ENCODE data around the gene ASGR1.
"Not testable (repeated sequence)": the region's sequence is repeated elsewhere in the genome, so short reads cannot be mapped to it uniquely, and the experiment has no call there.

DNA sequence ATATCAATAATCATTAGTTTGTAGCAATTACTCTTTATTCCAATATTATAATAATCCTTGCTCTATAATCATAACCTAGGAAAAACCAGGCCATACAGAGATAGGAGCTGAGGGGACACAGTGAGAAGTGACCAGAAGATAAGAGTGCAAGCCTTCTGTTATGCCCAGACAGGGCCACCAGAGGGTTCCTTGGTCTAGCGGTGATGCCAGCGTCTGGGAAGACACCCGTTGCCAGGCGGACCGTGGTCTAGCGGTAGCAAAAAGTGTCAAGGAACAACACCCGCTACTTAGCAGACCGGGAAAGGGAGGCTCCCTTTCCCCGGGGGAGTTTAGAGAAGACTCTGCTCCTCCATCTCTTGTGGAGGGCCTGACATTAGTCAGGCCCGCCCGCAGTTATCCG lies 52.8 kb downstream of the ASGR1 start:
- TF ChIP-seq, protein P1, sequence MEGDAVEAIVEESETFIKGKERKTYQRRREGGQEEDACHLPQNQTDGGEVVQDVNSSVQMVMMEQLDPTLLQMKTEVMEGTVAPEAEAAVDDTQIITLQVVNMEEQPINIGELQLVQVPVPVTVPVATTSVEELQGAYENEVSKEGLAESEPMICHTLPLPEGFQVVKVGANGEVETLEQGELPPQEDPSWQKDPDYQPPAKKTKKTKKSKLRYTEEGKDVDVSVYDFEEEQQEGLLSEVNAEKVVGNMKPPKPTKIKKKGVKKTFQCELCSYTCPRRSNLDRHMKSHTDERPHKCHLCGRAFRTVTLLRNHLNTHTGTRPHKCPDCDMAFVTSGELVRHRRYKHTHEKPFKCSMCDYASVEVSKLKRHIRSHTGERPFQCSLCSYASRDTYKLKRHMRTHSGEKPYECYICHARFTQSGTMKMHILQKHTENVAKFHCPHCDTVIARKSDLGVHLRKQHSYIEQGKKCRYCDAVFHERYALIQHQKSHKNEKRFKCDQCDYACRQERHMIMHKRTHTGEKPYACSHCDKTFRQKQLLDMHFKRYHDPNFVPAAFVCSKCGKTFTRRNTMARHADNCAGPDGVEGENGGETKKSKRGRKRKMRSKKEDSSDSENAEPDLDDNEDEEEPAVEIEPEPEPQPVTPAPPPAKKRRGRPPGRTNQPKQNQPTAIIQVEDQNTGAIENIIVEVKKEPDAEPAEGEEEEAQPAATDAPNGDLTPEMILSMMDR (IDR thresholded peaks at IDR 0.05): not testable (repeated sequence)
- TF ChIP-seq POLR2A, EP300 (IDR thresholded peaks at IDR 0.05): not testable (repeated sequence)
